Measurements from ENCODE around the gene RGL1. TPM values are rescaled to one million over a fixed set of nuclear protein-coding genes. Genes with fewer than 3 reads are reported as not detected.

RGL1 gene
- total and polyA plus RNA-seq, 7 experiments from 2014 or later: 0.90 to 6.2 (median 2.6) TPM

GRCh38 chr1:183936791-183937190 lies 131.9 kb downstream of the RGL1 start:
- ATAC-seq (no peak), DNase-seq (no peak)
- ChIA-PET POLR2A (no interaction called here), CTCF (no interaction called here)
- Mint-ChIP-seq H3K4me1 (peaks cover 0 to 8% (median 0%) of the 10 kb centered on the region in 7 donors), H3K36me3 (peaks cover 0 to 2% (median 0%) of the 10 kb centered on the region in 5 donors), H3K9me3 (peaks cover 0 to 4% (median 0%) of the 10 kb centered on the region in 11 donors), H3K27ac (peak overlapping the region in 2 of 9 donors; percentile 17 to 58), H3K27me3 (peaks cover 0 to 7% (median 0%) of the 10 kb centered on the region in 5 donors), H3K4me3 (no peak overlapping the region)
- Histone ChIP-seq H3K9me3 (ENCODE audit: control insufficient read depth in 2 of 3, low read length in 3 of 3) (no peaks in the 10 kb centered on the region), H3K36me3 (ENCODE audit: control insufficient read depth in 2 of 3, insufficient read depth in 3 of 3, low read length in 3 of 3) (no peaks in the 10 kb centered on the region), H3K27me3 (ENCODE audit: control insufficient read depth in 2 of 2, insufficient read depth in 2 of 2, low read length in 2 of 2) (no peaks in the 10 kb centered on the region), H3K4me3 (ENCODE audit: low read length) (no peak overlapping the region), H3K4me1 (ENCODE audit: control insufficient read depth in 2 of 2, insufficient read depth in 2 of 2, low read length in 2 of 2) (no peaks in the 10 kb centered on the region), H3K27ac (ENCODE audit: low read depth, low read length) (no peak overlapping the region)
- intact Hi-C loops (cut with micrococcal nuclease): no loop called here

GRCh38 chr1:183937611-183938010 lies 132.7 kb downstream of the RGL1 start:
- Histone ChIP-seq H3K27me3 (ENCODE audit: control insufficient read depth in 2 of 2, insufficient read depth in 2 of 2, low read length in 2 of 2) (no peaks in the 10 kb centered on the region), H3K4me3 (ENCODE audit: low read length) (no peak overlapping the region), H3K4me1 (ENCODE audit: control insufficient read depth in 2 of 2, insufficient read depth in 2 of 2, low read length in 2 of 2) (no peaks in the 10 kb centered on the region), H3K9me3 (ENCODE audit: control insufficient read depth in 2 of 3, low read length in 3 of 3) (no peaks in the 10 kb centered on the region), H3K27ac (ENCODE audit: low read depth, low read length) (no peak overlapping the region), H3K36me3 (ENCODE audit: control insufficient read depth in 2 of 3, insufficient read depth in 3 of 3, low read length in 3 of 3) (no peaks in the 10 kb centered on the region)
- Mint-ChIP-seq H3K4me3 (no peak overlapping the region), H3K36me3 (peaks cover 0 to 2% (median 0%) of the 10 kb centered on the region in 5 donors), H3K27me3 (peaks cover 0 to 7% (median 0%) of the 10 kb centered on the region in 5 donors), H3K9me3 (peaks cover 0 to 4% (median 0%) of the 10 kb centered on the region in 11 donors), H3K27ac (no peak overlapping the region), H3K4me1 (peaks cover 0 to 9% (median 0%) of the 10 kb centered on the region in 7 donors)
- DNase-seq: no peak
- intact Hi-C loops (cut with micrococcal nuclease): no loop called here
- ChIA-PET CTCF (no interaction called here), POLR2A (no interaction called here)
- no peak for ATAC-seq

DNA sequence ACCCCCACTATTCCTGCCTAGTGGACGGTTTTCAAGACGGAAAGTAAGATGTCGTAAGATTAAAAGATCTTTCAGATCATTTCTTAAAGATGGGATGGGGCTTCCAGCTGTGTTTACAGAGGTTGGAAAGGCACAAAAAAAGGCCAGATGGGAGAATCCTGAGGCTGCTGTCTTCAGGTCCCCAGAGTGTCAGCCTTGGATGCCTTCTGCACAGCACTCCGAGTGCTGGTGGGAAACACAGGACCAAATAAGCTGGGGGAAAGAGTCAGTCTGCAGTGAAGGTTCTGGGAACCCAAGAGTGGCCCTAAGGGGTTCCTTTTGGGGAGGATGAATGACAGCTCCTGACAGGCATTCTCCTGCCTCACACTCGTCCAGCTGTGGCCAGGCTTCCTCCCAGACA lies 136.1 kb downstream of the RGL1 start:
- no peaks in the 10 kb centered on the region for H3K36me3 ChIP-seq (ENCODE audit: control insufficient read depth in 2 of 3, insufficient read depth in 3 of 3, low read length in 3 of 3)
- H3K9me3 Mint-ChIP-seq: peaks cover 0 to 4% (median 0%) of the 10 kb centered on the region in 11 donors
- no peaks in the 10 kb centered on the region for H3K4me1 ChIP-seq (ENCODE audit: control insufficient read depth in 2 of 2, insufficient read depth in 2 of 2, low read length in 2 of 2)
- no peaks in the 10 kb centered on the region for H3K27me3 ChIP-seq (ENCODE audit: control insufficient read depth in 2 of 2, insufficient read depth in 2 of 2, low read length in 2 of 2)
- H3K4me3 ChIP-seq (ENCODE audit: low read length): no peak overlapping the region
- H3K27ac Mint-ChIP-seq: no peak overlapping the region
- peaks cover 0 to 2% (median 0%) of the 10 kb centered on the region in 5 donors for H3K36me3 Mint-ChIP-seq
- intact Hi-C loops (cut with micrococcal nuclease): no loop called here
- H3K9me3 ChIP-seq (ENCODE audit: control insufficient read depth in 2 of 3, low read length in 3 of 3): no peaks in the 10 kb centered on the region
- peaks cover 0 to 7% (median 0%) of the 10 kb centered on the region in 7 donors for H3K4me1 Mint-ChIP-seq
- POLR2A ChIA-PET: interaction anchor here (0.7 kb wide), 1 partner anchor 111 kb away, joined by 3 read pairs; no protein-coding TSS in a partner anchor
- peaks cover 0 to 9% (median 0%) of the 10 kb centered on the region in 5 donors for H3K27me3 Mint-ChIP-seq
- no peak overlapping the region for H3K27ac ChIP-seq (ENCODE audit: low read depth, low read length)
- CTCF ChIA-PET: no interaction called here
- DNase-seq (no peak), ATAC-seq (no peak)
- no peak overlapping the region for H3K4me3 Mint-ChIP-seq

DNA sequence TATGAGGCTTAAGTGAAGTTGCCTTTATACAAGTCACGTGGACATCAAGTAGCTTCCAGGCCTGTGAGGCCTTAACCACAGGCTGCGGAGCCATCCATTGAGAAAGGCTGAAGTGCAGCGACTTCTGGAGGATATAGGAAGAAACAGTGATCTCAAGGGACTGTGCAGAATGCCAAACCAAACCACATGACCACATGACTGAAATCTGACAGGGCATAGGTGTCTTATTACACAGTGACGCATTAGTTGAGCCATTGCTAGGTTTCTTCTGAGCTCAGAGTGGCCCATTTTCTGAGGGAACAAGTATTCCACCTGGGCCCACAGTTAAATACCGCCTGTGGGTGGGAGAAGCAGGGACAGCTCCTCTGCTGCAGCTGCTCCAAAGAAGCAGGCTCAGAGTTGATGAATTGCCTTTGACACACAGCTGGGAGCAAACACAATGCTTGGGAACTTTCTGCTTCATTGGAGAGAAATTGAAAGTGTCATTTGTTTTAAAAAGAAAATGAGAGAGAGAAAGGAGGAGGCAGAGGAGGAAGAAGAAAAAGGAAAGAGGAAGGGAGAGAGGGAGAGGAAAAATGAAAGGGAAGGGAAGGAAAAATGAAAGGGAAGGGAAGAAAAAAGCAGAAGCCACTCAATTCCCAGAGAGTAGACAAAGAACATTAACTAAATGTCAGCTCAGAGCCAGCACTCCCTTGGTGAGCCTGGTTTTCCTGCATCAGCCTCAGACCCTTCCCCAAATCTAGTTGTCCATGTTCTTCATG lies 138.2 kb downstream of the RGL1 start:
- Histone ChIP-seq H3K36me3 (ENCODE audit: control insufficient read depth in 2 of 3, insufficient read depth in 3 of 3, low read length in 3 of 3) (no peaks in the 10 kb centered on the region), H3K9me3 (ENCODE audit: control insufficient read depth in 2 of 3, low read length in 3 of 3) (no peaks in the 10 kb centered on the region), H3K4me3 (ENCODE audit: low read length) (no peak overlapping the region), H3K27me3 (ENCODE audit: control insufficient read depth in 2 of 2, insufficient read depth in 2 of 2, low read length in 2 of 2) (no peaks in the 10 kb centered on the region), H3K27ac (ENCODE audit: low read depth, low read length) (no peak overlapping the region), H3K4me1 (ENCODE audit: control insufficient read depth in 2 of 2, insufficient read depth in 2 of 2, low read length in 2 of 2) (no peaks in the 10 kb centered on the region)
- H3K4me3 Mint-ChIP-seq: no peak overlapping the region
- peak overlapping the region in 2 of 9 donors; percentile 32 to 57 for H3K27ac Mint-ChIP-seq
- CTCF ChIA-PET: interaction anchor here (0.6 to 1.3 kb wide), 2 partner anchors 29 to 36 kb away, joined by 3 to 4 read pairs; no protein-coding TSS in a partner anchor
- ATAC-seq: no peak
- intact Hi-C loops (cut with micrococcal nuclease): no loop called here
- peaks cover 0 to 7% (median 0%) of the 10 kb centered on the region in 7 donors for H3K4me1 Mint-ChIP-seq
- POLR2A ChIA-PET: no interaction called here
- peaks cover 0 to 9% (median 0%) of the 10 kb centered on the region in 5 donors for H3K27me3 Mint-ChIP-seq
- peaks cover 0 to 2% (median 0%) of the 10 kb centered on the region in 5 donors for H3K36me3 Mint-ChIP-seq
- DNase-seq: no peak
- H3K9me3 Mint-ChIP-seq: peaks cover 0 to 4% (median 0%) of the 10 kb centered on the region in 11 donors

DNA sequence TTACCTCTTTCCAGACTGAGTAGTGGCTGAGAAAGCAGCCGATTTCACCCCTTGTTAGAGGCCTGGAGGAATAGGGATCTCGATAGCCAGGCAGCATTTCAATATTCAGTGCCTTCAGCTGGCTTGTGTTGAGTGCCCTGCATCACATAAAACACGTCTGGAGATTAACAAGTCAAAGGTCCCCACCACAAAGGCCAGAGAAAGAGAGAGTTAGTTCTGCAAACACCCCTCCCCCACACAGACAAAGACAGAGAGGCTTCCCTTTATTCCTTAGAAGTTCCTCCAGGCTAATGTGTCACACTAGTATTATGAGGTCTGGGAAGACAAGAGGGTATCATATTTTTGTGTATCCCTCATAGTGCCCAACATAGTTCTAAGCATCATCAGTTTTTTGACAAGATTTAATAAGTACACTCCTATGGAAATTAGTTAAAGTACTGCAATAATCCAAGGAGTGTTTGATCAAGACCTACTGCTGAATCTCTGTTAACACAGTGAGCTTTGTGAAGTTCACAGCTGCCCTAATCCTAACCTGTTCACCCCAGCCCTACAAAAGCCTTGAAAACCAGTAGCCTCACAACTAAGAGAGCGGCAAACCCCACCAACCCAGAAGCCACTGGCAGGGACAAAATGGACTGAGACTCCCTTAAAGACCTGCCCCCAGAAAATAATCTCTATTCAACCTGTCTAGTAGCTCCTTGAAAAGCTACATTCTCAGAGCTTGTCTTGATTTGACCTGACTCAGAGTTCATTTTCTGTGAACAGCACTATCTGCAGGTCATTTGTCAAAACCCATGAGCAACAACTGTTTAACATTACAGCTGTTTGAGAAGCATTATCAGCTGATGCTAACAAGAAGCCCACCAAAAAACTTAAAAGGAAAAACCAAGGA lies 140.8 kb downstream of the RGL1 start:
- no peak for ATAC-seq
- POLR2A ChIA-PET: no interaction called here
- peak overlapping the region in 1 of 9 donors; percentile 11 for H3K27ac Mint-ChIP-seq

GRCh38 chr1:183946320-183946613 lies 141.3 kb downstream of the RGL1 start:
- Mint-ChIP-seq H3K4me1 (peaks cover 0 to 7% (median 0%) of the 10 kb centered on the region in 7 donors), H3K36me3 (peaks cover 0 to 9% (median 0%) of the 10 kb centered on the region in 5 donors), H3K27me3 (peaks cover 0 to 9% (median 0%) of the 10 kb centered on the region in 5 donors), H3K27ac (peak overlapping the region in 1 of 9 donors; percentile 11), H3K9me3 (peaks cover 0 to 14% (median 0%) of the 10 kb centered on the region in 11 donors), H3K4me3 (no peak overlapping the region)
- no peak for ATAC-seq
- Histone ChIP-seq H3K27ac (ENCODE audit: low read depth, low read length) (no peak overlapping the region), H3K27me3 (ENCODE audit: control insufficient read depth in 2 of 2, insufficient read depth in 2 of 2, low read length in 2 of 2) (no peaks in the 10 kb centered on the region), H3K9me3 (ENCODE audit: control insufficient read depth in 2 of 3, low read length in 3 of 3) (no peaks in the 10 kb centered on the region), H3K4me3 (ENCODE audit: low read length) (no peak overlapping the region), H3K4me1 (ENCODE audit: control insufficient read depth in 2 of 2, insufficient read depth in 2 of 2, low read length in 2 of 2) (no peaks in the 10 kb centered on the region), H3K36me3 (ENCODE audit: control insufficient read depth in 2 of 3, insufficient read depth in 3 of 3, low read length in 3 of 3) (no peaks in the 10 kb centered on the region)
- DNase-seq: no peak
- intact Hi-C loops (cut with micrococcal nuclease): no loop called here
- ChIA-PET CTCF (interaction anchor here (0.7 kb wide), 1 partner anchor 28 kb away, joined by 4 read pairs; no protein-coding TSS in a partner anchor), POLR2A (no interaction called here)

More for the DNA sequence above, 140.8 kb downstream of the RGL1 start:
- no peaks in the 10 kb centered on the region for H3K9me3 ChIP-seq (ENCODE audit: control insufficient read depth in 2 of 3, low read length in 3 of 3)
- Mint-ChIP-seq H3K9me3 (peaks cover 0 to 12% (median 0%) of the 10 kb centered on the region in 11 donors), H3K4me1 (peaks cover 0 to 7% (median 0%) of the 10 kb centered on the region in 7 donors), H3K36me3 (peaks cover 0 to 6% (median 0%) of the 10 kb centered on the region in 5 donors), H3K27me3 (peaks cover 0 to 9% (median 0%) of the 10 kb centered on the region in 5 donors), H3K4me3 (no peak overlapping the region)
- no peak for DNase-seq
- H3K4me1 ChIP-seq (ENCODE audit: control insufficient read depth in 2 of 2, insufficient read depth in 2 of 2, low read length in 2 of 2): no peaks in the 10 kb centered on the region
- no peaks in the 10 kb centered on the region for H3K36me3 ChIP-seq (ENCODE audit: control insufficient read depth in 2 of 3, insufficient read depth in 3 of 3, low read length in 3 of 3)
- no peak overlapping the region for H3K27ac ChIP-seq (ENCODE audit: low read depth, low read length)
- no peaks in the 10 kb centered on the region for H3K27me3 ChIP-seq (ENCODE audit: control insufficient read depth in 2 of 2, insufficient read depth in 2 of 2, low read length in 2 of 2)
- H3K4me3 ChIP-seq (ENCODE audit: low read length): no peak overlapping the region
- intact Hi-C loops (cut with micrococcal nuclease): no loop called here
- CTCF ChIA-PET: interaction anchor here (0.7 to 1.2 kb wide), 2 partner anchors 28 to 30 kb away, joined by 4 to 5 read pairs; no protein-coding TSS in a partner anchor

Data from naive thymus-derived CD4-positive, alpha-beta T cell (primary cell).